Transverse colon (tissue), 4 donors: Measurements from ENCODE around the gene TRMT112. TPM values are rescaled to one million over a fixed set of nuclear protein-coding genes. Genes with fewer than 3 reads are reported as not detected.

ENCODE experiments used
- DNase-seq: peaks from one replicate; pipeline ENCODE4 v3.0.0-alpha.2; 2019
- H3K27ac ChIP-seq, 4 donors: fragments of 200-600 bp; sonication (generic); 2 replicates each; pipeline ENCODE4 v1.5.1; 2016 to 2018; ENCODE audit warnings: inconsistent platforms in 4 of 4
- H3K27me3 ChIP-seq: fragments of 200-600 bp; sonication (generic); 2 replicates; pipeline ENCODE4 v1.5.1; 2017; ENCODE audit warnings: inconsistent platforms
- H3K36me3 ChIP-seq, 4 donors: fragments of 200-600 bp; sonication (generic); 2 replicates each; pipeline ENCODE4 v1.5.1; 2017 to 2019; ENCODE audit warnings: inconsistent platforms in 4 of 4
- H3K4me1 ChIP-seq, 4 donors: fragments of 200-600 bp; sonication (generic); 2 replicates each; pipeline ENCODE4 v1.5.1; 2017 to 2020; ENCODE audit warnings: inconsistent platforms in 4 of 4
- H3K4me3 ChIP-seq, 4 donors: fragments of 200-600 bp; sonication (generic); 1 replicate in 1 of 4; 2 replicates in 3 of 4; pipeline versions ENCODE4 v1.5.1 to v1.6.1; 2017 to 2019; ENCODE audit warnings: inconsistent platforms in 4 of 4
- H3K9me3 ChIP-seq, 2 donors: fragments of 200-600 bp; sonication (generic); 2 replicates each; pipeline ENCODE4 v1.5.1; 2017 to 2019; ENCODE audit warnings: inconsistent platforms in 2 of 2
- EP300 ChIP-seq: sonication (generic); formaldehyde crosslinking; IDR thresholded peaks from one replicate; pipeline ENCODE4 v1.6.1; 2017; ENCODE audit warnings: antibody characterized with exemption, low read depth
- POLR2A ChIP-seq: fragments of 450-650 bp; IDR thresholded peaks from one replicate; pipeline ENCODE4 v1.6.1; 2016; ENCODE audit warnings: antibody characterized with exemption, mild to moderate bottlenecking, moderate library complexity
- POLR2AphosphoS5 ChIP-seq, 3 donors: sonication (generic); formaldehyde crosslinking; IDR thresholded peaks; one replicate each; pipeline ENCODE4 v1.6.1; 2016; ENCODE audit warnings: antibody characterized with exemption in 3 of 3
- WGBS, 2 donors: methylation state at CpG; one replicate each; pipeline ENCODE4 v1.1.5; 2018; ENCODE audit warnings: low coverage in 1 of 2; 5-methylcytosine and 5-hydroxymethylcytosine counted together
- in situ Hi-C, 4 donors: fragments of 200-750 bp; cut with MboI; loops; one replicate each; pipeline versions ENCODE4 v1.15.0 to v1.15.1; 2017; ENCODE audit warnings: low sequenced_read_pairs in 3 of 4, low pct_ligation_motif_present in 1 of 4, low pct_unique_long_range_greater_than_20kb in 1 of 4
- intact Hi-C: fragments of 100-400 bp; cut with DNase I; formaldehyde crosslinking; loops from one replicate; pipeline ENCODE4 v1.15.1; 2023; ENCODE audit warnings: low total_unique reads
- total RNA-seq, 4 donors: library from RNA; depleted of rRNA; stranded (reverse); fragments of >200 nt; gene quantifications; one replicate each; pipeline ENCODE4 v1.1.0, GENCODE V29; 2016
- TF ChIP-seq, protein P1 (sequence below), 5 experiments: fragments of 200-600 bp in 3 of 5; fragments of 450-650 bp in 2 of 5; sonication (generic) in 3 of 5; IDR thresholded peaks; 1 replicate in 2 of 5; 2 replicates in 3 of 5; pipeline ENCODE4 v1.5.1; 2016 to 2017; ENCODE audit warnings: antibody characterized with exemption in 5 of 5, inconsistent platforms in 3 of 5, mild to moderate bottlenecking in 2 of 5, moderate library complexity in 1 of 5

TRMT112 gene
- 10 to 100 TPM; 59.1 to 99.9 (median 82.7) TPM for total RNA-seq

- Histone ChIP-seq H3K36me3 (peaks cover 0 to 11% (median 3%) of the 10 kb centered on the region in 4 donors), H3K4me1 (peaks cover 4 to 61% (median 42%) of the 10 kb centered on the region in 4 donors), H3K9me3 (no peaks in the 10 kb centered on the region), H3K27ac (peak within 1 kb of the TSS; percentile 95 to 99 (median 96)), H3K27me3 (no peaks in the 10 kb centered on the region), H3K4me3 (peak within 1 kb of the TSS; percentile 51 to 91 (median 72))
- intact Hi-C loops, result no loop called here
- in situ Hi-C loops, result no loop called here
- WGBS, 2 donors, result 0% methylated on average over 43 of the region's 43 CpGs; no CpG with 5 or more reads in 1 of the 2 donors
- TF ChIP-seq EP300 (peak; percentile 20), POLR2AphosphoS5 (IDR thresholded peaks at IDR 0.05) (peak; percentile 86 to 94 (median 91)), POLR2A (peak; percentile 85)
- TF ChIP-seq, protein P1, sequence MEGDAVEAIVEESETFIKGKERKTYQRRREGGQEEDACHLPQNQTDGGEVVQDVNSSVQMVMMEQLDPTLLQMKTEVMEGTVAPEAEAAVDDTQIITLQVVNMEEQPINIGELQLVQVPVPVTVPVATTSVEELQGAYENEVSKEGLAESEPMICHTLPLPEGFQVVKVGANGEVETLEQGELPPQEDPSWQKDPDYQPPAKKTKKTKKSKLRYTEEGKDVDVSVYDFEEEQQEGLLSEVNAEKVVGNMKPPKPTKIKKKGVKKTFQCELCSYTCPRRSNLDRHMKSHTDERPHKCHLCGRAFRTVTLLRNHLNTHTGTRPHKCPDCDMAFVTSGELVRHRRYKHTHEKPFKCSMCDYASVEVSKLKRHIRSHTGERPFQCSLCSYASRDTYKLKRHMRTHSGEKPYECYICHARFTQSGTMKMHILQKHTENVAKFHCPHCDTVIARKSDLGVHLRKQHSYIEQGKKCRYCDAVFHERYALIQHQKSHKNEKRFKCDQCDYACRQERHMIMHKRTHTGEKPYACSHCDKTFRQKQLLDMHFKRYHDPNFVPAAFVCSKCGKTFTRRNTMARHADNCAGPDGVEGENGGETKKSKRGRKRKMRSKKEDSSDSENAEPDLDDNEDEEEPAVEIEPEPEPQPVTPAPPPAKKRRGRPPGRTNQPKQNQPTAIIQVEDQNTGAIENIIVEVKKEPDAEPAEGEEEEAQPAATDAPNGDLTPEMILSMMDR (IDR thresholded peaks at IDR 0.05), result no peak
- DNase-seq, result peak; percentile 96
Measured at GRCh38 chr11:64317325-64317960, at the start of gene TRMT112. Gene TRMT112, minus strand, starts transcription at chr11:64317559. Its CDS starts 33 bp downstream, at chr11:64317526.

GRCh38 chr11:64366751-64367150 is 49.4 kb upstream of the TRMT112 start:
- Histone ChIP-seq H3K4me1 (no peaks in the 10 kb centered on the region), H3K9me3 (no peaks in the 10 kb centered on the region), H3K27ac (no peak overlapping the region), H3K27me3 (no peaks in the 10 kb centered on the region), H3K4me3 (no peak overlapping the region), H3K36me3 (peaks cover 0 to 48% (median 17%) of the 10 kb centered on the region in 4 donors)
- intact Hi-C loops, result no loop called here
- no peak for DNase-seq
- in situ Hi-C loops, result no loop called here
- no peak for TF ChIP-seq POLR2A
- 95 to 100% methylated on average over 1 of the region's 1 CpG for WGBS, 2 donors

DNA sequence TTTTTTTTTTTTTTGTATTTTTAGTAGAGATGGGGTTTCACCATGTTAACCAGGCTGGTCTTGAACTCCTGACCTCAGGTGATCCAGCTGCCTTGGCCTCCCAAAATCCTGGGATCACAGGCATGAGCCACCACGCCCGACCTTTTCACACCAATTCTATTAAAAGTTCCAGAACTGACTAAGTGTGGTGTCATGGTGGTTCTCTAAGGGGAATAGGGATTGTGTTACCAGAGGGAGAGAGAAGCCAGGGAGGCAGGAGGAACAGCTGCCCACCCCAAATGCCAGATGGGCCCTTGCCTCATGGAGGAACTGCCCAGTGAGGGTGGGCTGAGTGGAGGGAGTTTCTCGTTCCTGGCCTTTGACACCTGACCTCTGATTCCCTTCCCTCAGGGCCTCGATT is 47.6 kb upstream of the TRMT112 start:
- Histone ChIP-seq H3K27ac (no peak overlapping the region), H3K9me3 (no peaks in the 10 kb centered on the region), H3K4me1 (peaks cover 4 to 9% (median 7%) of the 10 kb centered on the region in 4 donors), H3K4me3 (no peak overlapping the region), H3K27me3 (no peaks in the 10 kb centered on the region), H3K36me3 (peaks cover 0 to 39% (median 16%) of the 10 kb centered on the region in 4 donors)
- in situ Hi-C loops, result no loop called here
- TF ChIP-seq POLR2AphosphoS5 (IDR thresholded peaks at IDR 0.05) (no peak), POLR2A (no peak), EP300 (no peak)
- TF ChIP-seq, protein P1 (IDR thresholded peaks at IDR 0.05), result no peak
- WGBS, 2 donors, result 91% methylated on average over 4 of the region's 4 CpGs; no CpG with 5 or more reads in 1 of the 2 donors
- DNase-seq, result no peak
- intact Hi-C loops, result no loop called here

DNA sequence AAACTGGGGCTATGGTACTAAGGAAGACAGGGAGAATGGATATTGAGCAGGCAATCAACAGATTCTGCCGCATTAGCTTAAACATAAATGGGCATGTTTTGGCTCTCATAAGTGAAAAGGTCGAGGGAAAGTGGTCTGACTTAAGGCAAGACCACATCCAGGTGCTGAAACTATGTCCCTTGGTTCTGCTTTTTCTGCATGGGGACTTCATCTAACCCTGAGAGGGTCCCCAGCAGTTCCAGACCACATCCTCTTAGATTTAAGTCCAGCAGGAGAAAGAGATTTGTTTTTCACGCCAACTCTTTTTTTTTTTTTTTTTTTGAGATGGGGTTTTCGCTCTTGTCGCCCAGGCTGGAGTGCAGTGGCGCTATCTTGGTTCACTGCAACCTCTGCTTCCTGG is 47.1 kb upstream of the TRMT112 start:
- in situ Hi-C loops (no loop called here), intact Hi-C loops (no loop called here)
- TF ChIP-seq POLR2A, result no peak
- TF ChIP-seq POLR2AphosphoS5 (IDR thresholded peaks at IDR 0.05), result no peak
- TF ChIP-seq, protein P1 (IDR thresholded peaks at IDR 0.05), result no peak
- no peak for TF ChIP-seq EP300
- peaks cover 6 to 13% (median 12%) of the 10 kb centered on the region in 4 donors for H3K4me1 ChIP-seq
- DNase-seq, result no peak
- WGBS, 2 donors, result 72 to 88% methylated on average over 2 to 6 of the region's 6 CpGs
- H3K27me3 ChIP-seq, result no peaks in the 10 kb centered on the region
- H3K27ac ChIP-seq, result no peak overlapping the region
- peaks cover 0 to 35% (median 14%) of the 10 kb centered on the region in 4 donors for H3K36me3 ChIP-seq
- H3K4me3 ChIP-seq, result no peak overlapping the region
- no peaks in the 10 kb centered on the region for H3K9me3 ChIP-seq
